ENCODE results near the gene BFSP2.

- TF ChIP-seq CTCF (IDR thresholded peaks at IDR 0.05) = no peak
- no peak for TF ChIP-seq POLR2A (IDR thresholded peaks at IDR 0.05)
Observed at GRCh38 chr3:133509488-133509887, 109.6 kb downstream of the BFSP2 start.
